Fibroblast of skin of right quadriceps (primary cell): ENCODE results near the gene DSG2.
"Not testable (repeated sequence)": the region's sequence is repeated elsewhere in the genome, so short reads cannot be mapped to it uniquely, and the experiment has no call there.

Experiments used
- DNase-seq: peaks from one replicate; pipeline ENCODE4 v3.0.0-alpha.2; 2013

DSG2 gene

GRCh38 chr18:31503011-31503410 is 5.0 kb downstream of the DSG2 start:
- no peak for DNase-seq

DNA sequence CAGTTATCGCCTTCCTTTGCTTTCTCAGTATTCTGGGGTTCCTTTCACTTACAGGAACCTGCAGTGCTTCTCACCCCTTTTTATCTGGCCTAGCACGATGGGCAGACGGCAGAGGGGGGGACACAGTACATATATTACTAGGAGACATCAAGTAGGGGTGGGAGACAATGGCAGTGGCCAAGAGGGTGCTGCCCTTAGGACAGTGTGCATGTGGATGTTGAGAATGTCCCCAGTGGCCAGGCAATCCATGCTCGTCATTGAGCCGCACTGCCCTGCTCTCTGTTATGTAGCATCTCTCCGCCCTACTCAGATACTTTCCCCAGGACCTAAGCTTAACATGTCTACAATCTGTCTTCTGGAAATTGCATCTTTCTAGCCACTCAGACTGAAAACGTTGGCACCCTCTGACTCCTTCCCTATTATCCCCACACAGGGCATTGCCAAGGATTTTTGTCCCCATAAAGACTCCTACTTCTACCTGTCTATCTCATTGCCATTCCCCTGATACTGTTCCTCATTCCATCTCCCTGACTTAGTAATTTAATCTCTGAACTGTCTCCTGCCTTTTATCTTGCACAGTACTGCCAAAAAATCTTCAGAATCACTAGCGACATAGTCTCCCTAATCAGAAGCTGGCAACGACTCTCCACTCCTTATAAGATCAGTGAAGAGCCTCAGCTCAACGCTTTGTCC is 6.6 kb downstream of the DSG2 start:
- no peak for DNase-seq

DNA sequence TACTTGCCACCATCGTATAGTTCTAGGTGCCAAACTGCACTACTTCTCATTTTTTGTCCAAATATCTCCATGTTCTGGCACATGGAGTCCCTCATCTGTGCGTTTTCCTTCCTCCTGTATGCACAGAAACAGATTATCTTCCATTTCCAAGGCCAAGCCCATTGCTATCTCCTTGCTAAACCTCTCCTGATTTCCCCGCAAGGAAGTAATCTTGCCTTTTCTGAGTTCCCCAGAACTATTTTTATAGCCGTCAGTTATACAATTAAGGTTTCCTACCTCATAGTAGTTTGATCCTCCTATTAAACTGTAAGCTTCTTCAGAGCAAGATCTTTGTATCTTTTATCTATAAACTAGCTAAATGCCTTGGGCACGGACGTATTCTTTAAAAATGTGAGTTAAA is 7.2 kb downstream of the DSG2 start:
- DNase-seq: no peak

GRCh38 chr18:31506024-31506742 is 8.2 kb downstream of the DSG2 start:
- no peak for DNase-seq

DNA sequence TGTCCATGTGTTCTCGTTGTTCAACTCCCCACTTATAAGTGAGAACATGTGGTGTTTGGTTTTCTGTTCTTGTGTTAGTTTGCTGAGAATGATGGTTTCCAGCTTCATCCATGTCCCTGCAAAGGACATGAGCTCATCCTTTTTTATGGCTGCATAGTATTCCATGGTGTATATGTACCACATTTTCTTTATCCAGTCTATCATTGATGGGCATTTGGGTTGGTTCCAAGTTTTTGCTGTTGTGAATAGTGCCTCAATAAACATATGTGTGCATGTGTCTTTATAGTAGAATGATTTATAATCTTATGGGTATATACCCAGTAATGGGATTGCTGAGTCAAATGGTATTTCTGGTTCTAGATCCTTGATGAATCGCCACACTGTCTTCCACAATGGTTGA is 9.1 kb downstream of the DSG2 start:
- DNase-seq: not testable (repeated sequence)

GRCh38 chr18:31508781-31509180 is 10.8 kb downstream of the DSG2 start:
- DNase-seq: no peak

DNA sequence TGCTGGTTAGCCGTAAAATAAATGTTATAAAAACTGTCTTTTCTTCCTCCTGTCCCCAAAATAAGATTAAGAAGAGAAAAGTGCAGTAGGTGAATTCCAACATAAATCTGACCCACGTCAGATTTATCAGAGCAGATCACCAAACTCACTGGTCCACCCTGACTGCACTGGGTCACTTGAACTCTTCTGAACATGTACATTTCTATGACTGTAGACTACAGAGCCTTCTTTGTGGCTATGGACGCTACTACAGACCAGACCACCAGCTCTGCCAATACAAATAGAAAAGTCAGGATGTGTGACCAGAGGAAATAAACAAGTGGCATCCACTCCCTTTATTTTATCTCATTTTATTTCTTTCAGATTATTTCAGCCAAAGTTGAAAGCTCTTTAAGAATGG is 11.6 kb downstream of the DSG2 start:
- no peak for DNase-seq

DNA sequence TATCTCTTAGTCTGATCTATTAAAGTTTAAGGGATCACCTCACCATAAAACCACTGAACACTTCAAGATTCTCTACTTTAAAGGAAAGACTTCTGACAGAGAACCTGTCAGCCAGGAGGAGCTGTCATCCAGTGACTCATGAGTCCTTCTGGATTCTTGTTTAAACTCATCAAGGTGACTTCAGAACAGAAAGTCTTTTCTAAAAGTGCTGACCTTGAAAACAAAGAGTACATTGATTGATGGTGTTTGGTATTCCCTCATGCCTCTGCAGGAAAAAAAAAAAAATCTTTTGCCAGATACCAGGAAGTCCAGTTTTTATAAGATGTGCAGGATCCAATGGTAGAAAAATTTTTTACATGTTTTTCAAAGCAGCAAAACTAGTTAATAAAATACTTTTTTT is 12.3 kb downstream of the DSG2 start:
- no peak for DNase-seq

GRCh38 chr18:31511098-31511497 is 13.1 kb downstream of the DSG2 start:
- DNase-seq: no peak

- DNase-seq: peak; percentile 71
Measured at GRCh38 chr18:31512203-31512764, 14.3 kb downstream of the DSG2 start.

DNA sequence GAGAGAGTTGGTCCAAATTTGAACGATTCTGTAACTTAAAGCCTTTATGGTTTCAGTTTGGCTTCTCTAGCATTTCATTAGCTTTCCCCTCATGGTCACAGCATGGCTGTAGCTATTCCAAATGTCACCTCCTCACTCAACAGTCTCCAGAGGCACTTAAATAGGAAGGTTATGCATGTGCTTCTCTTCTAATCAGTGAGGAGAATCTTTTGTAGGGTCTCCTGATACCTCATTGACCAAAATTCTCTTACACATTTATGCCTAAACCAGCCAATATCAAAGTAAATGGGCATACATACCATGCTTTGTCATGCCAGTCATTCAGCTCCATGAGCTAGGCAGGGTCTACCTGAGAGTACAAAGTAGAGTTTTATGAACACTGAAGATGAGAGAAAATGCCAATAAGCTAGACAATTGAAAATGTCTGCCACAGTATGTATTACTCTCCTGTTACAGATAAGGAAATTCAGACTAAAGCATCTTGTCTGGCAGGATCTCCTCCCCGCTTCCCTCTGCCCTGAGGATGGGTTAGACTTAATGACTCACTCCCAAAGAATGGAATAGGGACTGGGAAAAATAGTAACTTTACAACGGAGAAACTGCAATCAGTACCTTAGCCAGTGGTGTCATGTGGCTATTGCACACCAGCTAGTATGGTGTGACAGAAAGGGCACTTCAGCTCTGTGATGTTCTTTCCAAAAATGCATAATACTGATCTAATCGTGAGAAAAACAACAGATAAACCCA is 15.4 kb downstream of the DSG2 start:
- DNase-seq: peak; percentile 72

DNA sequence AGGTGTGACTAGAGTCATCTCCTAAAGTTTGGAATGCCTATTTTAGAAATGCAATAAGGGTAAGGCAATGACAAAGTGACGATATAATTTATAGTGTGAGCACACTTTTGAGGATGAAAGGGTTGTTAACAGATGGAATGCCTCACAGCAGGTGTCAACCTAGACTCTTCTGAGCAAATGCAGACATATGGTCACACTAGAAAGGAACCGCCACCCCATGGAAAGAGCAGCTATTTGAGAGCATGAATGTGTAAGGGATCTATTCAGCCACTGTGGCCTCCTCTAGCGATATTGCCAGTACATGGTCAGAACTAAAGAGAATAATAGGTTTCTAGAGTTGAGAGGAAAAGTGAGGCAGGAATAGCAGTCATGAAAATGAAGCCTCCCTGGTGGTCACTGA is 18.5 kb downstream of the DSG2 start:
- DNase-seq: no peak

DNA sequence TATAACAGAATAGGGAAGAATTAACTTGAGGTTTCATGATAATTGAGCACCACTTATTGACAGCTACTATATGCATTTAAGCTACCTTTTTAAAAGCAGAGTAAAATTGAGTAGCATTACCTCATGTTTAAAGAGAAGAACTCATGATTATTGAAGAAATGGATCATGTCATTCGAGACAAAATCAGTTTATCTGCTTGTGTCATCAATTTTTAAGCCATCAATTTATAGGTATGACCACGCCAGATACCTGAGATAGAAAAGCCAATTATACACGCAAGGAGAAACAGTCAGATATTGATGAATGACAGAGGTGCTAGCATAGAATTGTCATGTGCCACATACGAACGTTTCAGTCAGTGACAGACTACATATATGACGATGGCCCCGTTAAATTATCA is 28.4 kb downstream of the DSG2 start:
- no peak for DNase-seq

DNA sequence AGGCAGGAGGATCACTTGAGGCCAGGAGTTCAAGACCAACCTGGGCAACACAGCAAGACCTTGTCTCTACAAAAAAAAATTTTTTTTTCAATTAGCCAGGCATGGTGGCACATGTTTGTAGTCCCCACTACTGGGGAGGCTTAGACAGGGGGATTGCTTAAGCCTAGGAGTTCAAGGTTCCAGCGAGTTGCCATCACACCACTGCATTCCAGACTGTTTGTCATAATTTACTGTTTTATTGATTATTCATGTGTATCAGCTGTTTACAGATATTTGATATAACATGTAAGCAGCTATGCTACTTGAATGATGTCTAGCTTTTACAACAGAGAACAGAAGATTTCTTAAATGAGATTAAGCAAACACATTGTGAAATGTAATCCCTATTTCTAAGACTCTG is 35.3 kb downstream of the DSG2 start:
- no peak for DNase-seq

DNA sequence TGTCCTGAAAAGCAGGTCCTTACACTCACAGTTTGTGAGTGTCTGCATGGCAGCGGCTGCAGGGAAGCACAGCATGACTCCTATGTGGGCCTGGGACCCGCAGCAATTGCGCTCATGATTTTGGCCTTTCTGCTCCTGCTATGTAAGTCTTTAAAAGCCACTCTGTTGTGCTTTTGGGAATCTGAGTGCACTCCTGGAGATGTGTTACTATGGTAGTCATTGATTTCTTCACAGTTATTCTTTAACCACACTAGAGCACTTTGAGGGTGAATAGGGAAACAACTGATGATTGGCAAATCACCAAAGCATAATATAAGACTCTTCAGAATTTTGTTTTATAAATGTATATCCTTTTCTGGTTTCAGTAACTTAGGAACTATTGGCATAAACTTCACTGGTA is 40.9 kb downstream of the DSG2 start:
- no peak for DNase-seq

GRCh38 chr18:31546476-31546875 is 48.5 kb downstream of the DSG2 start:
- peak; percentile 10 for DNase-seq

DNA sequence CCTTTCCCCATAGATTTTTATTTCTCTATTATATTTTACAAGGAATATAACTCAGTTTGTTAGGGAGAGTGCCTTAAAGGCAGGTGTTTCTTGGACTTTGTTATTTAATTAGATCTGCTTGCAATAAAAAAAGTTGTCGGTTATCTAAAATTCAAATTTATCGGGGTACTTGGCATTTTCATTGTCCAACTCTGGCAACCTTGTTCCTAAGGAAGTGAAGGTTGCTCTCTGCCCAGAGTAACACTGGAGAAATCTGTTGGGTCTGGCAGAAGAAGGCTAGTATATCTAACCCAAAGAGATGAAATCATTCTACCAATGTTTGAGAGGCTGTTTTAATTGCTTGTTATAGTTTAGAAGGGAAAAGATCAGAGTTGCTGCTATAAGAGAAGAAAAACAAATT is 50.9 kb downstream of the DSG2 start:
- no peak for DNase-seq

GRCh38 chr18:31549416-31549815 is 51.4 kb downstream of the DSG2 start:
- no peak for DNase-seq

GRCh38 chr18:31551883-31552282 is 53.9 kb downstream of the DSG2 start:
- no peak for DNase-seq

GRCh38 chr18:31553800-31554199 is 55.8 kb downstream of the DSG2 start:
- no peak for DNase-seq

GRCh38 chr18:31554776-31555175 is 56.8 kb downstream of the DSG2 start:
- no peak for DNase-seq

GRCh38 chr18:31555971-31556747 is 58.2 kb downstream of the DSG2 start:
- DNase-seq: peak; percentile 56

- DNase-seq: no peak
Measured at GRCh38 chr18:31557446-31557845, 59.5 kb downstream of the DSG2 start.
